GM18867 (cell line): ENCODE results near the gene SCIN.
"Not testable (repeated sequence)": the region's sequence is repeated elsewhere in the genome, so short reads cannot be mapped to it uniquely, and the experiment has no call there.

Experiments used
- ATAC-seq: cut with Tn5 transposase; IDR thresholded peaks from one replicate; pipeline ENCODE4 v1.9.1; 2021; ENCODE audit warnings: mild to moderate bottlenecking, moderate library complexity; ENCODE audit not compliant: unreplicated experiment

Gene SCIN

GRCh38 chr7:12645212-12645611 lies 74.7 kb downstream of the SCIN start:
- peak; percentile 52 for ATAC-seq

GRCh38 chr7:12646139-12646538 lies 75.6 kb downstream of the SCIN start:
- ATAC-seq = no peak

DNA sequence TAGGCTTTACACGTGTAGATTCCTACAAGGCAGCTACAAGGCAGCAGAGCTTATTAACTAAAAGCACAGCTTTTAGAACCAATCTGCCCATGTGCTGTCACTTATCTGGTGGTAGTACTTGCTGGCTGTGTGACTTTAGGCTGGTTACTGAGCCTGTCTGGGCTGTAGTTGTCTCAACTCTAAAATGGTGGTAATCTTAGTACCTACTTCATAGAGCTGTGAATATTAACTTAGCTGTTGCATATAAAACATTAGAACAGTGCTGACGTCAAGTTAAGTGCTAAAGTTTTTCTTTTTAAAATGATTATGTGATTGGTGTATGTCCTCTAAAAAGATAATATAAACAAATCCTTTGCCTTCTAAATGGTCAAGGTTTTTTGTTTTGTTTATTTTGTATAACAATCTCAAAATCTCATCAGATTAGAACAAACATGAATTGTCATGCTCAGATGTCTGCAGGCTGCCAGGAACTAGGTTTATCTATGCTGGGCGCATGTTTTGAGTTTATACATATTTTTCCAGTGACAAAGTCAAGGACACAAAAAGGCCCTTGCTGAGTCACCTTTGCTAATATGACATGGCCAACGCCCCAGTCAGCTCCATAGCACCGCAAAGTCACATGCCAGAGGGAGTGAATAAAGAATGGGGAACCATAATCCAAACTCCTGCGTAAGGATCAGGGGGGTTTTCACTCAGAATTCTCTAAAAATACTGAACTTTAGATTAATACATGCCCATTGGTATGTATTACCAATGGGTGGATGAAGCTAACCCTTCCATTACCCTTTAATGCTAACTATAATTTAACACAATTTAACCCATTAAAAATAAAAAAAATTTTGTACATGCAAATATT lies 77.1 kb downstream of the SCIN start:
- no peak for ATAC-seq

- ATAC-seq = no peak
Observed at GRCh38 chr7:12648704-12649261, 78.3 kb downstream of the SCIN start.

DNA sequence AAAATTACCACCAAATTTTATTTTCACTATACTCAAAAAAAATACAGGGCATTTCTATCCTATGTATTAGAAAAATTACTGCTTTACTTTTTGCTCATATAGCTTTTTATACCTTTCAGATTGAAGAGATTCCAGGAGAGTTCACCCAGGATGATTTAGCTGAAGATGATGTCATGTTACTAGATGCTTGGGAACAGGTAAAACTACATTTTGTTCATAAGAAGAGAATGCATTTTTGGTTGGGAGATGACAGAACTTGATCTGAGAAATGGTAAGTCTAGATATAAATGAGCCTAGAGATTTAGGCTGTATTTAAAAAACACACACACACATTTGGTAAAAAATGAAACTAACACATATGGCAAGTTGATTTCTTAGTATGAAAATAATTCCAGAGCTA lies 78.8 kb downstream of the SCIN start:
- ATAC-seq = no peak

GRCh38 chr7:12650080-12650479 lies 79.6 kb downstream of the SCIN start:
- no peak for ATAC-seq

DNA sequence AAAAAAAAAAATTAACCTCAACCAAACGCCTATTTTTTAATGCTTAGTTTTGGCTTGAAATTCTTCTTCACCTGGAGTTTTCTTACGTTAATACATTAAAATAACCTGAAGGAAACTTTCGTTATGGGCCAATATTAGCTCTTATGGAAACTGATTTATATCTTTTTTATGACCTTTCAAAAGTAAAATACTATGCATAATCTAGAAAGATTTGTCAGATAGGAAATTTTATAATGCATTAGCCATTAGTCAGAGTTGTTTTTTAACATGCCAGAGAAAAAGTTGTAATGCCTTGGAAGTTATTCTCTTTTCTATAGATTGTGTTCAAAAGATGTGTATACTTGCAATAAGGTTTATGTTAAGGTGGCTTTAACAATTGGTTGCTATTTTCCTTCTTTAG lies 82.6 kb downstream of the SCIN start:
- ATAC-seq = no peak

- ATAC-seq = no peak
Observed at GRCh38 chr7:12653518-12653917, 83.0 kb downstream of the SCIN start.

DNA sequence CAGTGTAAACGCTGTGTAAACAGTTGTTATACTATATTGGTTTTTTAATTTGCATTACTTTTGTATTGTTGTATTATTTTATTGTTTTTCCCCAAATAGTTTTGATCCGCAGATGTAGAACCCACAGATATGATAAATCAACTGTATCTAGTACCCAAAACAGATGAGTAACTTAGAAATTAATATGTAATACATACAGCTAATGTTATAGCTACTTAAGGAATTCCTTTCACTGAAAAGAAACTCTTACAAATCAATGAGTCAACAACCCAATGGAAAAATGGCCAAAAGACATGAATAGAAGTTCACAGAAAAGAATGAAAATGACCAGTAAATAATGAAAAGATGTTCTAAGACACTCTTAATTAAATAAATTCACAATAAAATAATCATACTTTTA lies 84.6 kb downstream of the SCIN start:
- ATAC-seq = no peak

GRCh38 chr7:12660423-12660822 lies 89.9 kb downstream of the SCIN start:
- ATAC-seq = not testable (repeated sequence)

DNA sequence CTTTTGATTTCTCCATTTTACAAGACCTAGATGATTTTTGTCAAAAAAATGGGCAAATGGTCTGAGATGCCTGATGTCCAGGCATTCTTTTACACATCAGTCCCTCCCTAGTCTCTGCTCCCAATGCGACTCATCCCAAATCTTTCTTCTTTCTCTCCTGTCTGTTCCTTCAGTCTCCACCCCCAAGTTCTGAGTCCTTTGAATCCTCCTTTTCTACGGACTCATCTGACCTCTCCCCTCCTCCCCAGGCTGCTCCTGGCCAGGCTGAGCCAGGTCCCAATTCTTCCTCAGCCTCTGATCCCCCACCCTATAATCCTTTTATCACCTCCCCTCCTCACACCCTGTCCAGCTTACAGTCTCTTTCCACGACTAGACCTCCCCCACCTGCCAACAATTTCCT lies 90.5 kb downstream of the SCIN start:
- not testable (repeated sequence) for ATAC-seq

DNA sequence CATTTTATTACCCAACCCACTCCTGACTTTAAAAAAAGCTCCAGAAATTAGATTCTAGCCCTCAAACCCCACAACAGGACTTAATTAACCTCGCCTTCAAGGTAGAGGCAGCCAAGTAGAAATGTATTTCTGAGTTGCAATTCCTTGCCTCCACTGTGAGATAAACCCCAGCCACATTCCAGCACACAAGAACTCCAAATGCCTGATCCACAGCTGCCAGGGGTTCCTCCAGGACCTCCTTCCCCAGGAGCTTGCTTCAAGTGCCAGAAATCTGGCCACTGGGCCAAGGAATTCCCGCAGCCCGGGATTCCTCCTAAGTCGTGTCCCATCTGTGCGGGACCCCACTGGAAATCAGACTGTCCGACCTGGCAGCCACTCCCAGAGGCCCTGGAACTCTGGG lies 91.1 kb downstream of the SCIN start:
- no peak for ATAC-seq

DNA sequence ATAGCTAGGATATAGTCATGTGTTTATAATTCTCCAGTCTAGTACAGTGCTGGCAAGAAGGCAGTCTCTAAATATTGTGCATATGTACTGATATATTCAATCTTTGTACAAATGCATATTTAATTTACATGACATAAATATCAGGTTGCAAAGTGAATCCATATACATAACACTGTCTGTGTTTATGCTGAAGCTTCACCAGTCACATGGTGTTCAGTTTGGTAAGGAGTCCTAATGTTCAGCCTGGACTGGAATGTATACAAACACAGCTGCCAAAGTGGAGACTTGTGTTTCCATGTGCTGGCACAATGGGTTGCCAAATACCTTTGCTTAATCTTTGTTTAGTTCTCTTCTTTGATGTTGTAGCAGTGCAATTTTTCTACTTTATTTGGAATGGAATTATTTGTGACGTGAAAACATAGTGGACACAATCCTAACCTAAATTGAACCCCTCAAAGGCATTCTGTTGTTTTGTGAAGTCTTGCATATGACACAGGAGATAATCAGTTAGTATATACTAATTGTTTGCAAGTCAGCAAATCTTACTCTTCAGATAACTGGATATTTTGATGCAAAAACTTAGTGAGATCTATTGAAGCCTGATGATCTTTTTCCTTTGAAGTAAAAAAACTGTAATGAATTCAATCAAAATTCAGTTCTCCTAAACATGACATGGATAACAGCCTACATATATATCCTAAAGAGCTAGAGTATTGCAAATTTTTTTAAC lies 99.6 kb downstream of the SCIN start:
- no peak for ATAC-seq

DNA sequence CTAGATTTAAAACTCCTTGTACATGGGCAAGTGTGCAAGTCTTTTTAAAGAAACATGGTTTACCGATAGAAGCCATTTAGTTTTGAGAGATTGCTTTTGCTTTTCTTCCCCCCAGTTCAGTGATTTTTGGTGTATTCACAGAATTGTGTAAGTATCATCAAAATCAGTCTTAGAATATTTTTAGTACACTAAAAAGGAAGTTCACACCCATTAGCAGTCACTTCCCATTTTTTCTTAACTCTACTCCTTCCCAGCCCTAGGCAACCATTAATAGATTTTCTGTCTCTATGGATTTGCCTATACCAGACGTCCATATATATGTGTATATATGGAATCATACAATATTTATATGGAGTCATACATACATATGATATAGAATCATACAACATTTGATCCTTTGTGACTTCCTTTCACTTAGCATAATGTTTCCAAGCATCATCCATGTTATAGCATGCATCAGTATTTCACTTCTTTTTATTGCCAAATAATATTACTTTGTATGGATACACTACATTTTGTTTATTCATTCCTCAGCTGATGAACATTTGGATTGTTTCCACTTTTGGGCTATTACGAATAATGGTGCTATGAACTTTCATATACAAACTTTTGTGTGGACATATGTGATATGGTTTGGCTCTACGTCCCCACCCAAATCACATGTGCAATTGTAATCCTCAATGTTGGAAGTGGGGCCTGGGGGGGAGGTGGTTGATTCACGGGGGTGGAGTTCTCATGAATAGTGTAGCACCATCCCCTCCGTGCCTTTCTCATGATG lies 100.4 kb downstream of the SCIN start:
- ATAC-seq = no peak

DNA sequence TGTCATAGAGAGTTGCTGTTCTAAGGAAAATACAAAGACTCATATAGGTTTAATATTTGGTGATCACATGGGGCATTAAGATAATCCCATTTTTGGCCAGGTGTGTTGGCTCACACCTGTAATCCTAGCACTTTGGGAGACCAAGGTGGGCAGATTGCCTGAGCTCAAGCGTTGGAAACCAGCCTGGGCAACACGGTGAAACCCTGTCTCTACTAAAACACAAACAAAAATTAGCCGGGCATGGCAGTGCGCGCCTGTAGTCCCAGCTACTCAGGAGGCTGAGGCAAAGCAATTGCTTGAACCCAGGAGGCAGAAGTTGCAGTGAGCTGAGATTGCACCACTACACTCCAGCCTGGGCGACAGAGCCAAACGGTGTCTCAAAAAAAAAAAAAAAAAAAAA lies 102.9 kb downstream of the SCIN start:
- not testable (repeated sequence) for ATAC-seq

GRCh38 chr7:12674053-12674452 lies 103.5 kb downstream of the SCIN start:
- ATAC-seq = no peak

GRCh38 chr7:12674861-12675260 lies 104.3 kb downstream of the SCIN start:
- ATAC-seq = peak; percentile 90

DNA sequence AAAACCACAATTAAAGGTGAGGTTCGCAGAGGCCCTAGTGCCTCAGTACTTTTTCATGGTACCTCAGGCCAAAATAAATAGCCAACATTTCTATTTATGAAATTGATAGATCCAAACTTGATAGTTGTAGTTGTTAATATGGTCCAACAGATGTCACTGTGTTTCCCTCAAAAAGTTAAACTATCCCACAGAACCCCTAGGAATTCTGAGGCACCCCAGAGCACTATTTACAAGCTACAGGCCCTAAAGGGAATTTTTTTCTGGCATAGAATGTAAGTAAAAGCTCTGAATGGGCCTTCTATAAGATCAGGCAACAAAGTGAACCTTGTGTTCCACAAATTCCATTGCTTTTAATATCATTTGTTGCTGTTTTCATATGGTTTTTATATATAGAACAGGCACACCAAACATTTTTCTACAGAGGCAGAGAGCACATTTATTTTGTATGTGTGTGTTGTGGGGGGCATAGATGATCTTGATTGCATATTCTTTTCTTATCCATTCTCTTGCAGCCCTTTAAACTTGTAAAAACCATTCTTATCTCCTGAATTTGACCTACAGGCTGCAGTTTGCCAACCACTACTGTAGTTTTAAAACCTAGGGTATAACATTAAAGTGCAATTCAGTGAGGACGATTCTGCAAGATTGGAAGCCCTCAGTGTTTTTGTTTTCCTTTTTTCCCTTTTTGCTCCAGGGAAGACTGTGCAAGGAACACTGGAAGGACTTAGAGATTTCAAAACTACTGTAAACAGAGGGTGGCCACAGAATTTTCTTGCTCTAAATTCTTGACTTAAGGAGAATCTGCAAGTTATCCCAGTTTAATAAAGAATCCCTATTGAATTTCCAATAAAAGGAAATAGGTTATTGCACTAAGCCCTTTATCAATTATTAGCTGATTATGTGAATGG lies 113.4 kb downstream of the SCIN start:
- ATAC-seq = no peak

- no peak for ATAC-seq
Observed at GRCh38 chr7:12684733-12685132, 114.2 kb downstream of the SCIN start.

GRCh38 chr7:12685550-12685949 lies 115.0 kb downstream of the SCIN start:
- no peak for ATAC-seq
